HCT116 (cell line): Measurements from ENCODE around the gene SELENBP1. TPM values are rescaled to one million over a fixed set of nuclear protein-coding genes. Genes with fewer than 3 reads are reported as not detected.

ENCODE experiments used
- ATAC-seq: fragments of 200-7000 bp; cut with Tn5 transposase; 2 replicates; pipeline ENCODE4 v1.9.1; 2020; ENCODE audit warnings: mild to moderate bottlenecking, moderate library complexity
- BruUV-seq: library from RNA; stranded (reverse); fragments of 400-500 nt; replicated peaks from 2 replicates; lab custom pipeline; 2021; lab: Mats Ljungman, UMichigan
- CTCF ChIA-PET: fragments of 300-600 bp; sonication (Branson Sonifier 250); formaldehyde crosslinking; loops from one replicate; lab custom pipeline; 2021; ENCODE audit warnings: antibody characterized with exemption; lab: Charles Lee
- POLR2A ChIA-PET: fragments of 300-600, 350-600 bp; sonication (Branson Sonifier 250); formaldehyde crosslinking; loops from one replicate; lab custom pipeline; 2021; ENCODE audit warnings: antibody characterized with exemption; lab: Charles Lee
- RAD21 ChIA-PET, 2 experiments: fragments of 300-600 bp; sonication (Branson Sonifier 250); formaldehyde crosslinking; loops; one replicate each; lab custom pipeline; 2023; ENCODE audit warnings: low total read pairs in 2 of 2; ENCODE audit not compliant: uncharacterized antibody in 2 of 2, unreplicated experiment in 2 of 2, low non-redundant PET in 1 of 2; lab: Charles Lee
- DNase-seq: peaks from one replicate; pipeline ENCODE4 v3.0.0-alpha.2; 2010; ENCODE audit warnings: low read depth, low spot score
- H2AFZ ChIP-seq: fragments of 200-600 bp; shearing (Covaris generic), sonication (generic); 2 replicates; pipeline ENCODE4 v1.6.1; 2017; ENCODE audit warnings: low read depth, mixed run types, mixed read lengths, antibody characterized with exemption, low read length; ENCODE audit not compliant: poor library complexity, severe bottlenecking
- H3K27ac ChIP-seq: 2 replicates; pipeline ENCODE4 v1.5.1; 2012; ENCODE audit warnings: low read depth, low read length
- H3K27me3 ChIP-seq: fragments of 200-600 bp; sonication (generic); 2 replicates; pipeline ENCODE4 v1.6.1; 2016; ENCODE audit warnings: mixed run types, low read length, mixed read lengths; ENCODE audit not compliant: insufficient read depth
- H3K36me3 ChIP-seq, 2 experiments: fragments of 200-500 bp in 1 of 2; fragments of 200-600 bp in 1 of 2; sonication (Bioruptor generic) in 1 of 2; sonication (generic) in 1 of 2; 2 replicates each; pipeline versions ENCODE4 v1.5.1 to v1.6.1; 2014 to 2016; ENCODE audit warnings: low read length in 2 of 2, inconsistent platforms in 1 of 2, mixed read lengths in 1 of 2, mixed run types in 1 of 2; ENCODE audit not compliant: insufficient read depth in 2 of 2, control insufficient read depth in 1 of 2
- H3K4me1 ChIP-seq, 2 experiments: fragments of 200-600 bp in 1 of 2; sonication (generic) in 1 of 2; 2 replicates each; pipeline versions ENCODE4 v1.5.1 to v1.6.1; 2012 to 2017; ENCODE audit warnings: low read length in 2 of 2, inconsistent platforms in 1 of 2, mild to moderate bottlenecking in 1 of 2, mixed read lengths in 1 of 2, mixed run types in 1 of 2, moderate library complexity in 1 of 2; ENCODE audit not compliant: insufficient read depth in 2 of 2, control insufficient read depth in 1 of 2
- H3K4me2 ChIP-seq: fragments of 200-600 bp; sonication (generic); 2 replicates; pipeline ENCODE4 v1.6.1; 2017; ENCODE audit warnings: mixed run types, low read length, mixed read lengths
- H3K4me3 ChIP-seq, 2 experiments: fragments of 200-600 bp in 1 of 2; sonication (generic) in 1 of 2; replicated peaks in 1 of 2; 2 replicates each; pipeline ENCODE4 v1.5.1; 2011 to 2016; ENCODE audit warnings: low read length in 2 of 2, control low read depth in 1 of 2, low read depth in 1 of 2, mild to moderate bottlenecking in 1 of 2, mixed read lengths in 1 of 2, mixed run types in 1 of 2
- H3K79me2 ChIP-seq: fragments of 200-600 bp; sonication (generic); 2 replicates; pipeline ENCODE4 v1.6.1; 2017; ENCODE audit warnings: mild to moderate bottlenecking, mixed run types, low read length, moderate library complexity, mixed read lengths; ENCODE audit not compliant: insufficient read depth
- H3K9ac ChIP-seq: fragments of 200-600 bp; sonication (generic); 2 replicates; pipeline ENCODE4 v1.6.1; 2016; ENCODE audit warnings: low read length, mixed read lengths
- H3K9me2 ChIP-seq: fragments of 200-600 bp; sonication (generic), shearing (Covaris generic); 2 replicates; pipeline ENCODE4 v1.6.1; 2017; ENCODE audit warnings: mixed run types, mild to moderate bottlenecking, moderate library complexity; ENCODE audit not compliant: insufficient read depth
- H3K9me3 ChIP-seq, 2 experiments: fragments of 200-500 bp in 1 of 2; fragments of 200-600 bp in 1 of 2; sonication (Bioruptor generic) in 1 of 2; sonication (generic) in 1 of 2; 2 replicates each; pipeline ENCODE4 v1.6.1; 2014 to 2017; ENCODE audit warnings: low read length in 2 of 2, mixed read lengths in 2 of 2, inconsistent platforms in 1 of 2, low read depth in 1 of 2, mild to moderate bottlenecking in 1 of 2, mixed run types in 1 of 2, moderate library complexity in 1 of 2; ENCODE audit not compliant: control insufficient read depth in 1 of 2, insufficient read depth in 1 of 2
- H4K20me1 ChIP-seq: fragments of 200-600 bp; sonication (generic), shearing (Covaris generic); 2 replicates; pipeline ENCODE4 v1.6.1; 2017; ENCODE audit warnings: mixed run types, mild to moderate bottlenecking, moderate library complexity; ENCODE audit not compliant: insufficient read depth
- CBX3 ChIP-seq: IDR thresholded peaks from 2 replicates; pipeline ENCODE4 v1.6.1; 2012; ENCODE audit warnings: low read depth
- EZH2 ChIP-seq: fragments of 200-600 bp; sonication (generic); IDR thresholded peaks from 2 replicates; pipeline ENCODE4 v1.6.1; 2017; ENCODE audit warnings: antibody characterized with exemption, mixed run types
- EZH2phosphoT487 ChIP-seq: fragments of 200-600 bp; IDR thresholded peaks from 2 replicates; pipeline ENCODE4 v1.6.1; 2018; ENCODE audit warnings: antibody characterized with exemption, borderline replicate concordance
- POLR2A ChIP-seq: IDR thresholded peaks from 2 replicates; pipeline ENCODE4 v1.7.0; 2011; ENCODE audit warnings: borderline replicate concordance; ENCODE audit not compliant: insufficient read depth, insufficient read length; ENCODE audit errors: extremely low read depth
- POLR2AphosphoS5 ChIP-seq: IDR thresholded peaks from 2 replicates; pipeline ENCODE4 v1.6.1; 2011; ENCODE audit warnings: mild to moderate bottlenecking, low read depth, low read length, moderate library complexity
- SRF ChIP-seq: IDR thresholded peaks from 2 replicates; pipeline ENCODE4 v1.6.1; 2012; ENCODE audit warnings: low read depth
- TCF7L2 ChIP-seq: IDR thresholded peaks from 2 replicates; pipeline ENCODE4 v1.7.0; 2011; ENCODE audit warnings: borderline replicate concordance, inconsistent platforms; ENCODE audit not compliant: insufficient read depth, insufficient read length; ENCODE audit errors: extremely low read depth
- ZFX ChIP-seq: fragments of 450-650 bp; IDR thresholded peaks from 2 replicates; pipeline ENCODE4 v1.6.1; 2017
- intact Hi-C: fragments of 100-400 bp; cut with micrococcal nuclease; formaldehyde crosslinking; loops from 2 replicates; pipeline ENCODE4 v1.10.0; 2022
- total RNA-seq: library from RNA; stranded (reverse); gene quantifications from one replicate; pipeline ENCODE4 v1.2.1, GENCODE V29; 2021; ENCODE audit not compliant: unreplicated experiment
- TF ChIP-seq, protein P1 (sequence below): IDR thresholded peaks from 2 replicates; pipeline ENCODE4 v1.6.1; 2012
- TF ChIP-seq, protein P2 (sequence below): IDR thresholded peaks from 2 replicates; pipeline ENCODE4 v1.6.1; 2012
- TF ChIP-seq, protein P3 (sequence below): IDR thresholded peaks from 2 replicates; pipeline ENCODE4 v1.6.1; 2011; ENCODE audit warnings: mild to moderate bottlenecking, low read length, moderate library complexity; ENCODE audit not compliant: insufficient replicate concordance; ENCODE audit errors: extremely low read depth

The SELENBP1 gene
- total RNA-seq, 1 experiment from 2014 or later, result 0.42 TPM

DNA sequence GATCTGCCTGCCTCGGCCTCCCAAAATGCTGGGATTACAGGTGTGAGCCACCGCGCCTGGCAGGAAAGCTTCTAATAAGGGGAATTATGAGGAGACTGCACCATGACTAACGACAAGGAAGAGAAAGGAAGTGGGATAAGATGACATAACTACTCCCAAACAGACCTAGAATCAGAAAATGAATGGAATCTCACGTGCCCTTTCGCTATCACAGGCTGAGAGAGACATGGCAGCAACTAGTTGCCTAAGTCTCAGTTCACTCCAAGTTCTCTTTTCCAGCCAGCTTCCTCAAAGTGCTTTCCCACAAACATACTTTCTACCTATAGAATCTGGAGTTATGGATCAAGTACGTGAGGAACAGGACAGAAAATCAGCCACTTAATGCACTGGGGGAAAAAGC is 47.3 kb downstream of the SELENBP1 start:
- no peak overlapping the region for H3K4me3 ChIP-seq
- H3K9me2 ChIP-seq, result no peaks in the 10 kb centered on the region
- H2AFZ ChIP-seq, result no peak overlapping the region
- peaks cover 0 to 2% of the 10 kb centered on the region in 2 experiments; a peak in 1 of 4 replicates for H3K36me3 ChIP-seq
- no peaks in the 10 kb centered on the region for H3K9me3 ChIP-seq
- no peak overlapping the region for H3K4me2 ChIP-seq
- H3K9ac ChIP-seq, result no peak overlapping the region
- peaks cover 14% of the 10 kb centered on the region for H3K79me2 ChIP-seq
- BruUV-seq, result no TSS peak
- ChIA-PET POLR2A (no interaction called here), CTCF (interaction anchor here (1.1 kb wide), 2 partner anchors 15 to 24 kb away, joined by 4 to 6 read pairs; no protein-coding TSS in a partner anchor), RAD21 (no interaction called here)
- H3K27ac ChIP-seq, result no peak overlapping the region
- no peak for TF ChIP-seq EZH2
- TF ChIP-seq, protein P1, sequence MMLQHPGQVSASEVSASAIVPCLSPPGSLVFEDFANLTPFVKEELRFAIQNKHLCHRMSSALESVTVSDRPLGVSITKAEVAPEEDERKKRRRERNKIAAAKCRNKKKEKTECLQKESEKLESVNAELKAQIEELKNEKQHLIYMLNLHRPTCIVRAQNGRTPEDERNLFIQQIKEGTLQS, result no peak
- TF ChIP-seq, protein P2, sequence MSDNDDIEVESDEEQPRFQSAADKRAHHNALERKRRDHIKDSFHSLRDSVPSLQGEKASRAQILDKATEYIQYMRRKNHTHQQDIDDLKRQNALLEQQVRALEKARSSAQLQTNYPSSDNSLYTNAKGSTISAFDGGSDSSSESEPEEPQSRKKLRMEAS, result no peak
- TF ChIP-seq, protein P3, sequence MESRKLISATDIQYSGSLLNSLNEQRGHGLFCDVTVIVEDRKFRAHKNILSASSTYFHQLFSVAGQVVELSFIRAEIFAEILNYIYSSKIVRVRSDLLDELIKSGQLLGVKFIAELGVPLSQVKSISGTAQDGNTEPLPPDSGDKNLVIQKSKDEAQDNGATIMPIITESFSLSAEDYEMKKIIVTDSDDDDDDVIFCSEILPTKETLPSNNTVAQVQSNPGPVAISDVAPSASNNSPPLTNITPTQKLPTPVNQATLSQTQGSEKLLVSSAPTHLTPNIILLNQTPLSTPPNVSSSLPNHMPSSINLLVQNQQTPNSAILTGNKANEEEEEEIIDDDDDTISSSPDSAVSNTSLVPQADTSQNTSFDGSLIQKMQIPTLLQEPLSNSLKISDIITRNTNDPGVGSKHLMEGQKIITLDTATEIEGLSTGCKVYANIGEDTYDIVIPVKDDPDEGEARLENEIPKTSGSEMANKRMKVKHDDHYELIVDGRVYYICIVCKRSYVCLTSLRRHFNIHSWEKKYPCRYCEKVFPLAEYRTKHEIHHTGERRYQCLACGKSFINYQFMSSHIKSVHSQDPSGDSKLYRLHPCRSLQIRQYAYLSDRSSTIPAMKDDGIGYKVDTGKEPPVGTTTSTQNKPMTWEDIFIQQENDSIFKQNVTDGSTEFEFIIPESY, result no peak
- no peak for TF ChIP-seq ZFX
- no peak for TF ChIP-seq CBX3
- TF ChIP-seq EZH2phosphoT487, result no peak
- no peak for TF ChIP-seq TCF7L2
- TF ChIP-seq POLR2A, result no peak
- TF ChIP-seq SRF, result no peak
- no peak for TF ChIP-seq POLR2AphosphoS5
- intact Hi-C loops, result loop anchor here (5.0 kb wide), 1 partner anchor 128 kb away; the partner anchor contains the start of gene PIP5K1A
- peaks cover 12 to 24% of the 10 kb centered on the region in 2 experiments for H3K4me1 ChIP-seq
- DNase-seq, result no peak
- no peaks in the 10 kb centered on the region for H4K20me1 ChIP-seq
- H3K27me3 ChIP-seq, result no peaks in the 10 kb centered on the region
- ATAC-seq, result no peak
